ENCODE measurements around the gene SCAF4.

- TF ChIP-seq, protein P1, sequence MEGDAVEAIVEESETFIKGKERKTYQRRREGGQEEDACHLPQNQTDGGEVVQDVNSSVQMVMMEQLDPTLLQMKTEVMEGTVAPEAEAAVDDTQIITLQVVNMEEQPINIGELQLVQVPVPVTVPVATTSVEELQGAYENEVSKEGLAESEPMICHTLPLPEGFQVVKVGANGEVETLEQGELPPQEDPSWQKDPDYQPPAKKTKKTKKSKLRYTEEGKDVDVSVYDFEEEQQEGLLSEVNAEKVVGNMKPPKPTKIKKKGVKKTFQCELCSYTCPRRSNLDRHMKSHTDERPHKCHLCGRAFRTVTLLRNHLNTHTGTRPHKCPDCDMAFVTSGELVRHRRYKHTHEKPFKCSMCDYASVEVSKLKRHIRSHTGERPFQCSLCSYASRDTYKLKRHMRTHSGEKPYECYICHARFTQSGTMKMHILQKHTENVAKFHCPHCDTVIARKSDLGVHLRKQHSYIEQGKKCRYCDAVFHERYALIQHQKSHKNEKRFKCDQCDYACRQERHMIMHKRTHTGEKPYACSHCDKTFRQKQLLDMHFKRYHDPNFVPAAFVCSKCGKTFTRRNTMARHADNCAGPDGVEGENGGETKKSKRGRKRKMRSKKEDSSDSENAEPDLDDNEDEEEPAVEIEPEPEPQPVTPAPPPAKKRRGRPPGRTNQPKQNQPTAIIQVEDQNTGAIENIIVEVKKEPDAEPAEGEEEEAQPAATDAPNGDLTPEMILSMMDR (conservative IDR thresholded peaks at IDR 0.05; ENCODE audit: low read length): no peak
- no peak for TF ChIP-seq EZH2phosphoT487 (IDR thresholded peaks at IDR 0.05; ENCODE audit: borderline replicate concordance, low read depth, low read length)
Measured at GRCh38 chr21:31750843-31751242, 18.9 kb upstream of the SCAF4 start.
